Colon (tissue), 2 donors: Measurements from ENCODE around the gene CES1.
"Not testable (repeated sequence)": the region's sequence is repeated elsewhere in the genome, so short reads cannot be mapped to it uniquely, and the experiment has no call there.

Source experiments
- FAIRE-seq: peaks from 2 replicates; lab custom pipeline; 2012; peaks lifted over from hg19 to GRCh38; lab: Jason Lieb, UNC
- donor health status: control.
- donor health status: control.

Gene CES1

DNA sequence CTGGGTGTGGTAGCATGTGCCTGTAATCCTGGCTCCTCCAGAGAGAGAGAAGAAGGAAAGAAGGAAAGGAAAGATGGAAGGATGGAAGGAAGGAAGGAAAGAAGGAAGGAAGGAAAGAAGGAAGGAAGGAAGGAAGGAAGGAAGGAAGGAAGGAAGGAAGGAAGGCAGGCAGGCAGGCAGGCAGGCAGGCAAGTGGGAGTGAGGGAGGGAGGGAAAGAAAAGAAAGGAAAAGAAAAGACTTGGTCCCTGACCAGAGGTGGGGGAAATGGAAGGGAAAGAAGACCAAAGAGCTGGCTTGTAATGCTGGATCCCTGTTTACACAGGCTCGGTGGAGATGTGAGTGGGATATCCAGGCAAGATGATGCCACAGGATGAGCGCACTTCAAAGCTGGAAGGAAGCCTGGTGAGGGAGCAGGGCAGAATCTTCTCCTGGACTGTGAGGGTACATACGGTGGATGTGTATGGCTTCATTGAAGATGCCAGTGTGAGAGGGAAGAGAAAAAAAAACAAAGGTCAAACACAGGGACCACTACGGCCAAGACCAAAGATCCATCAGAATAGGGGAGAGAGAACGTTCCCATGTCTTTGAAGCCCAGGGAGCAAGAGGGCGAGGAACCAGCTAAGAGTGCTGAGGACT, 2.1 kb downstream of the CES1 start:
- FAIRE-seq = no peak

DNA sequence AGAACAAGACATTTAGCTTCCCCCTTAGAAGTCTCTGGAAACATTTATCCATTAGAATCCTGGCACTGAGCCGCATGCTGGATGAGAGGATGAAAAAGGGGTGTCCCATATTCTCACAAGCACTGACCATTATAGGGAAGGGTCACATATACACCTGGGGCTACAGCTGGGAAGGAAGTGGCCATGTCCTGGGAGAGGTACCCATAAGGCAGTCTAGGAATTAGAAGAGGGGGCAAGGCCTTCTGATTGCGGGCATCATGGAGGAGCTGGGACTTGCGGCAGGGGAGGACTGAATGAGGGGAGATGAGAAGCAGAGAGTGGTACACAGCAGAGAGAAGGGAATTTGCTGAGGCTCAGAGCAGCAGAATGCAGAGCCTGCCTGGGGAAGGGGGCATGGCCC, 3.7 kb downstream of the CES1 start:
- FAIRE-seq = not testable (repeated sequence)

DNA sequence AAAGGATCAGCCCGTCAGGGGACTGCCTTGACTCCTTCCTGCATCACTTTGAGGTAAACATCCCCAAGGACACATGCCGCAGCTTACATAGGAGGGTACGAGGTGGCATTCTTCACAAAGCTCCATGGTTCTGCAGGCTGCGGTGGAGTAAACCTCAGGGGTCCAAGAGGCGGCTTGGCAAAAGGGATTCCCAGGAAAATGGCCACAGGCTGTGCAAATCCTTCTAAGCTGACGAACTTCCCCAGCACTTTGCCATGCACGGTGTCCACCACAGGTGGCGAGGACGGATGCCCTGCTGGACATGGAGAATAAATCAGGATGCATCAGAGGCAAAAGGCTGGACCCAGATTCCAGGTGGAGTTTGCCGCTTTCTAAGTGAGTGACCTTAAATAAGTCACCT, 4.2 kb downstream of the CES1 start:
- no peak for FAIRE-seq

- FAIRE-seq = no peak
Measured at GRCh38 chr16:55825115-55825728, 7.7 kb downstream of the CES1 start.

GRCh38 chr16:55824473-55825000, 8.4 kb downstream of the CES1 start:
- no peak for FAIRE-seq

GRCh38 chr16:55822280-55822810, 10.6 kb downstream of the CES1 start:
- FAIRE-seq = no peak

GRCh38 chr16:55821210-55821609, 11.7 kb downstream of the CES1 start:
- FAIRE-seq = no peak

GRCh38 chr16:55820615-55821014, 12.3 kb downstream of the CES1 start:
- FAIRE-seq = no peak

- FAIRE-seq = no peak
Measured at GRCh38 chr16:55817236-55817912, 15.5 kb downstream of the CES1 start.

GRCh38 chr16:55816222-55816621, 16.7 kb downstream of the CES1 start:
- FAIRE-seq = not testable (repeated sequence)

GRCh38 chr16:55815320-55815719, 17.6 kb downstream of the CES1 start:
- no peak for FAIRE-seq

DNA sequence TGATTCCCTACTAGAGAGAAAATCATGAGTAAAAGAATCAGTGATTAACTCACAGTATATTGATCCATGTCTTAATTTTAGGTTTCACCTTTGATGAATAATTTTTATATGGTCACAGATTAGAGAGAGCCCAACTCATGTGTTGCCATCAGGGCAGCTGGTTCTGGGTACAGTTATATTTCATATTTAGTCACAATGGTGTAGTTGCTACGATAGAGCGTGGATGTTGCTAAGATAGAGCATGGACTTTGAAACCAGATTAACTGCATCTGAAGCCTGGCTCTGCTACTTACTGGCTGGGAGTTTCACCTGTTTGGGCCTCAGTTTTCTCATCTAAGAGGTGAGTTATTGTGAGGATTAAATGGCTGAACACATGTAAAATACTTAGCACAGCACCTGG, 18.7 kb downstream of the CES1 start:
- FAIRE-seq = not testable (repeated sequence)

- not testable (repeated sequence) for FAIRE-seq
Measured at GRCh38 chr16:55813730-55814129, 19.2 kb downstream of the CES1 start.

DNA sequence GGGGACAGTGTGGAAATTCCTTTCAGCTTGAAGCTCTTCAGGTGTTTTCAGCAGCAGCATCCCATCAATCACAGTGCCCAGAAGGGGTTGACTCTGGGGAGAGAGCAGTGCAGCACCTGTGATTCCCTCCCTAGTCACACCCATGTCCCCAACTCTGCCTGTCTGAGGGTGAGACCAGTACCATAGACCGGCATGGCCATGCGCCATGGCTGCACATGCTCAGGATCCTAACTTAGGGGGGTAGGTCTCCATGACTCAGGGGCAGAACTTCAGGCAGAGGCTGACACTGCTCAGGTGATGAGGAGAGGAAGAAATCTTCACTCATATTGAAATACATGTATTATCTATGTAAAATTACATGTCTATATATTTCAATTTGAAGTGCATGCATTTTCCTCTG, 19.9 kb downstream of the CES1 start:
- FAIRE-seq = no peak

- FAIRE-seq = no peak
Measured at GRCh38 chr16:55811811-55812210, 21.1 kb downstream of the CES1 start.

DNA sequence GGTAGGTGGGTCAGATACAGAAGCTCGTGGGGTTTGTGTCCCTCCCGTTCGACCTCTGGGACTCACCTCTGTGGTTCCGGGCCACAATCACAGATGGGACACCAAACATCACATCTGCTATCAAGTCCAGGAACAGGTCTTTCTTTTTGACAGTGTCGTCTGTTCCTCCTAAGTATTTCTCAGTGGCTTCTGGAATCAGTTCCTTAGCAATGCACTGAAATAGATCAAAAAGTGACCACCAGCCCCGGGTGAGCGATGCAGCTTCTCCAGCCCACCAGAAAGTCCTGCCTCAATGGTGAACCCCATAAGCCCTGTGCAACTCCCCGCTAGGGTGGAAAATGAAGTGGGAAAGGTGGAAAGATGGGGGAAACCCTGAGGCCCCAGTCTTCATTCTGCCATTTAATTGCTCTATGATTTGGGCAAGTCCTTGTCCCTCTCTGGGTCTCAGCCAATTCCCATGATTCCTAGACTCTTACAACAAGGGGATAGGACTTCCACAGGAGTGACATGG, 22.4 kb downstream of the CES1 start:
- FAIRE-seq = no peak

GRCh38 chr16:55809851-55810250, 23.0 kb downstream of the CES1 start:
- no peak for FAIRE-seq

DNA sequence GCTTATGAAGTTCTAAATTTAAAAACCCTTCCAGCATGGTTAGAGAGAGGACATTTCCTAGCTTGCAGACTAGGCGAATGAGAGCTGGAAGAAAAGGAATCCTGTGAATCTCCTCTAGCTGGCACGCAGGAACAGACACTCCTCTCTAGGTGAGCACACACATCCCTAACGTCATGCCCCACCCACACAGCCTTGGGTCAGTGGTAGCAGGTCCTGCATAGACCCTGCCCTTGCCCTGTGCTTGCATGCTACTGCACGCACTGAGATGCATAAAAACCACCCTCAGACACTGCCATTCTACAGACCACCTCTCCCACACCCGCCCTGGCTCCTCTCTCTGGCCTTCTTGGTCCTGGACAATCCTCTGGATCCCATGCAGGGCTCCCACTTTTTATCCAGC, 23.5 kb downstream of the CES1 start:
- FAIRE-seq = no peak

- not testable (repeated sequence) for FAIRE-seq
Measured at GRCh38 chr16:55808286-55808685, 24.6 kb downstream of the CES1 start.

- not testable (repeated sequence) for FAIRE-seq
Measured at GRCh38 chr16:55805104-55805503, 27.8 kb downstream of the CES1 start.

DNA sequence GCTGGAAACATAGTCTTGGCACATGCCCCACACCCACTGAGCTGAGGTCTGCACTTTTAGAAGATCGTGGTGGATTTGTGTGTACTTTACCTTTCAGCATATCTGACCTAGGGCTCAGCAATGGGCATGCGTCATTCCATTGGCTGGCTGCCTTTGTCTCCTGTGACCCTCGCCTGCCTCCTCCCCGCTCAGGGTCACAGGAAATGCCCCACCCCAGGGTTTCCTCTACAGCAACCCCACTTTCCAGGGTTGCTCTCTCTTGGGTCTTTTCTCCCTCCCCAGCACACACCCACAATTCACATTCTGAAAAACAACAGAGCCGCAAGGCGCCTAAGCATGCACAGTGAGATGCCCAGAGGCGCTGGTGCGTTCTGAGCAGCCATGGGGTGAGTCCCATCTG, 29.2 kb downstream of the CES1 start:
- FAIRE-seq = not testable (repeated sequence)

GRCh38 chr16:55792934-55793374, 39.9 kb downstream of the CES1 start:
- FAIRE-seq = not testable (repeated sequence)

GRCh38 chr16:55791512-55791911, 41.4 kb downstream of the CES1 start:
- FAIRE-seq = not testable (repeated sequence)
